ENCODE results near the gene RAD51B. TPM values are rescaled to one million over a fixed set of nuclear protein-coding genes. Genes with fewer than 3 reads are reported as not detected.

RAD51B gene
- total RNA-seq, 1 experiment from 2014 or later: 16.7 TPM

- H3K4me2 ChIP-seq (ENCODE audit: insufficient read depth, insufficient read length, low read length): no peak overlapping the region
- Mint-ChIP-seq H3K9me3 (no peaks in the 10 kb centered on the region; a peak in 1 of 5 replicates), H3K4me1 (peaks cover 57% of the 10 kb centered on the region in 2 experiments), H3K27ac (peak overlapping the region in 2 of 3 experiments; percentile 17 to 40; a peak in 2 of 7 replicates), H3K27me3 (ENCODE audit: low read depth) (no peaks in the 10 kb centered on the region), H3K4me3 (no peak overlapping the region), H3K36me3 (ENCODE audit: insufficient read depth in 1 of 3, low read depth in 3 of 3) (peaks cover 0 to 3% (median 0%) of the 10 kb centered on the region in 3 experiments; a peak in 1 of 7 replicates)
- no peak overlapping the region for H2BK12ac ChIP-seq (ENCODE audit: insufficient read length, low read depth, low read length)
- no peak overlapping the region for H3T11ph ChIP-seq (ENCODE audit: low read length)
- H2AFZ ChIP-seq (ENCODE audit: low read length): no peak overlapping the region
- DNase-seq: no peak
- no peak overlapping the region for H2BK15ac ChIP-seq (ENCODE audit: low read depth, low read length)
- H3K79me1 ChIP-seq (ENCODE audit: insufficient read depth, low read depth, low read length, poor library complexity, severe bottlenecking): no peaks in the 10 kb centered on the region
- H2BK5ac ChIP-seq (ENCODE audit: insufficient read length, low read length): no peak overlapping the region
- H3K23ac ChIP-seq (ENCODE audit: insufficient read length, low read depth, low read length): no peak overlapping the region
- H3K4me1 ChIP-seq (ENCODE audit: insufficient read depth, low read length): peaks cover 23% of the 10 kb centered on the region
- no peak overlapping the region for H3K56ac ChIP-seq (ENCODE audit: insufficient read length, low read depth, low read length)
- no peak overlapping the region for H4K8ac ChIP-seq (replicated peaks; ENCODE audit: insufficient read length, low read depth, low read length)
- no peak overlapping the region for H2BK120ac ChIP-seq (ENCODE audit: low read depth, low read length, poor library complexity, severe bottlenecking)
- no peak overlapping the region for H3K18ac ChIP-seq (ENCODE audit: insufficient read length, low read depth, low read length)
- no peak overlapping the region for H3K9ac ChIP-seq (ENCODE audit: extremely low read depth, insufficient read length, low read length)
- H3K14ac ChIP-seq (ENCODE audit: insufficient read depth, low read length): no peak overlapping the region
- no peak overlapping the region for H3K4ac ChIP-seq (ENCODE audit: low read depth, low read length)
- no peaks in the 10 kb centered on the region for H4K20me1 ChIP-seq (ENCODE audit: control insufficient read depth, insufficient read depth, insufficient read length)
- no peak overlapping the region for H3K27ac ChIP-seq (ENCODE audit: insufficient read length, low read depth, low read length)
- no peaks in the 10 kb centered on the region for H3K9me3 ChIP-seq (ENCODE audit: control insufficient read depth, low read depth, low read length)
- H3K23me2 ChIP-seq (ENCODE audit: insufficient read length, low read depth, low read length, poor library complexity, severe bottlenecking): no peaks in the 10 kb centered on the region
- H3K79me2 ChIP-seq (ENCODE audit: insufficient read depth, low read length): no peaks in the 10 kb centered on the region
- no CpG with 5 or more reads among the region's 5 CpGs for WGBS (ENCODE audit: extremely low coverage, insufficient read length, low lambda C conversion rate)
- no peak overlapping the region for H4K91ac ChIP-seq (ENCODE audit: insufficient read length, low read depth, low read length)
- no peaks in the 10 kb centered on the region for H3K27me3 ChIP-seq (ENCODE audit: insufficient read depth, low read length)
- no peak overlapping the region for H2BK20ac ChIP-seq (ENCODE audit: low read depth, low read length, poor library complexity, severe bottlenecking)
- no peak overlapping the region for H2AK5ac ChIP-seq (ENCODE audit: insufficient read length, low read length)
- H4K5ac ChIP-seq (ENCODE audit: insufficient read length, low read depth, low read length): no peak overlapping the region
- no peak for TF ChIP-seq CTCF (conservative IDR thresholded peaks at IDR 0.05)
These were observed 649.7 kb downstream of the RAD51B start for GRCh38 chr14:68469208-68469713.
